GM18505 (cell line): ENCODE results near the gene TMEM30A.

ENCODE experiments used
- ATAC-seq: cut with Tn5 transposase; IDR thresholded peaks from one replicate; pipeline ENCODE4 v1.9.1; 2021; ENCODE audit not compliant: unreplicated experiment
- POLR2A ChIP-seq: IDR thresholded peaks from 4 replicates; pipeline ENCODE4 v1.6.1; 2011; ENCODE audit warnings: borderline replicate concordance; ENCODE audit not compliant: insufficient read depth, insufficient read length; ENCODE audit errors: extremely low read depth

Gene TMEM30A

DNA sequence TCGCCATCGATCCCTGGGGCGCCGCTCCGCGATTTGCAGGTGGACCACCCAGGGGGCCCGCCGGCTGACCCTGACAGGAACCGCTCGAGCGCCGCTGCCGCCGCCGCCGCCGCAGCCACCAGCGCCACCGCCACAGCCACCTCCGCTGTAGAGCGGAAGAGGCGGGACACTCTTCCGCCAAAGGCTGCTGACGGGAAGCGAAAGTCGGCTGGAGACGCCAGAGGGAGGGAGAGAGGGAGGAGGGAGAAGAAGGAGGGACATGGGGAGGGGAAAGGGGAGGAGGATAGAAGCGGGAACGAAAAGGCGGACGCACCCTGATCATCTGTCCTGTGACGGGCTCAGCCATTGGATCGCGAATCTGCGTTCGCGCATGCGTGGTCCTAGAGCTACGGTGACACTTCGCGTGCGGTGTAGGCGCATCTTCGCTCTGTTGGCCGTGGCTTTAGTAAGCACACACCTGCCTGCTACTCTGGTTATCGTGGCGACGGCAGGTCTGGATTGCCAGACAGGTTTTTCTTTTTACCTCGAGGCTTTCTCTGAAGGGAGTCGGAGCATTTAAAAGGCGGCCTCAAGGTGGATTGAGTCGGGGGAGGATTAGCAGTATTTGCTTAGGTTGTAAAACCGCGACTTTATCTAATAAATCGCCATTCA is at the start of gene TMEM30A:
Gene TMEM30A (minus strand): TSS at position 161 of the 651 bp plus-strand sequence. CDS start 154 bp downstream, at position 7.
- TF ChIP-seq POLR2A, result peak; percentile 98
- ATAC-seq, result peak; percentile 96

DNA sequence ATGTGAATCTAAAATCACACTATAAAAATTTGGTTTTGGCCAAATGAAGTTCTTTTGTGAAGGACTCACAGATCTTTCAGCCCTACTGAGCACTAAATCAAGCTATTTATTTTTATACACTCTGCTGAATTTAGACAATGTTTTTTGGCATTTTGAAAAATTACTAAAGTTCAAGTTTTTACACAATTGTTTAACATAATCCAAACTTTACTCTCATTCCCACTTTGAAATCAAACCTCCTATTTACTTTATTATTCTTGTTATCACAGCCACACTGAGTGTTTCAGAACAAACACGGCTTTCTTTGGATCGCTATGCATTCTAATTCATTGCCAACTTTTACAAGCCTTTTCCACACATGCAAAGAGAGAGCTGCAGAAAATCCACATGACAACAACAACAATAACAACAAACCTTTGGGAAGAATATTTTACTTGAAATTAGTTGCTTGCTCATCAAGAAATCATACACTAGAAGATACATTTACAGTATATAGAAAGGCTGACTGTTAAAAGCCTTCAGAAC is 49.1 kb upstream of the TMEM30A start:
- ATAC-seq, result no peak
- TF ChIP-seq POLR2A, result no peak

DNA sequence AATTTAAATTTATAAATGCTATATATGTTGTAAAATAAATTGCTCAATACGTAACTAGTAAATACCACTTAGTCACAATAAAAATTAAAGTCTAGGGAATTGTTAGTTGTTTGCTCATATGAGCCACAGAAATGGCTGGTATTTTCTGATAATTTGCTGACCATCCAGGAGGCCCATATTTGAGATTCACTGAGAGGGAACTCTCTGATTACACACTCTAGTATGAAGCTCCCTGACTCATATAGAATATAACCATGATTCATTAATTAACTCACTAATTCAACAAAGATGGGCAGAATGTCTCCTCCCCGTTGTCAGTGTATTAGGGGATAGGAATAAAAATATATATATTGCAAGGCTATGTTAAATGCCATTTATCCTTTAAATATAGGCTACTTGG is 46.6 kb upstream of the TMEM30A start:
- no peak for ATAC-seq

DNA sequence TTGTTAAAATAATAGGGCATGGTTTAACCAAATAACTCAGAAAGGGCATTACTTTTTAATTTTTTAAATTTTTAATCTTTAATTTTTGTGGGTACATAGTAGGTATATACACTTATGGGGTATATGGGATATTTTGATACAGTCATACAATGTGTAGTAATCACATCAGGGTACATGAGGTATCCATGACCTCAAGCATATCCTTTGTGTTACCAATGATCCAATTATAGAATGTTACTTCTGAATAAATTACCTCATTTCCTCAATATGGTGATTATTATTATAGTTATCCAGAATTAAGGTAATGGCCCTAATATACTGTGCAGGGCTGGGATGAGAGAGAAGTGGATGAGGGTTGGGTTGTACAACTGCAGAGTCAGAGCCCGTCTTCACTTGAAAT is 45.1 kb upstream of the TMEM30A start:
- TF ChIP-seq POLR2A, result no peak

More for the DNA sequence above, 46.6 kb upstream of the TMEM30A start:
- TF ChIP-seq POLR2A, result no peak

DNA sequence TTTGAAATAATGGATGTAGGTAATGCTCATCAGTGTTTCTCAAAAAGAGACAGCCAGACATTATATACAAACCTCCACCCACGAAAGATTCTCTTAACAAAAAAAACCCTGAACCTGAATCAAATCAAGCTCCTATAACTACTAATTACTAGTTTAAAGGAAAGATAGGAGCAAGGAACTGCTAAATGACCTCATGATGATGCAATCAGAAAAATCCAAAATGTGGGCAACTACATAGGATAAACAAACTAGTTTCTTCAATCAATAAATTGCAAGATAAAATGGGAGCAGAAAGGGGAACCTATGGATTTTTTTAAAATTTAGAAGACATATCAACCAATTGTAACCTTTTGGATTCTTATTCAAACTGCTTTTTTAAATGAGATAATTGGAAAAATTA is 43.2 kb upstream of the TMEM30A start:
- ATAC-seq, result no peak
- no peak for TF ChIP-seq POLR2A

More for the DNA sequence above, 45.1 kb upstream of the TMEM30A start:
- no peak for ATAC-seq

DNA sequence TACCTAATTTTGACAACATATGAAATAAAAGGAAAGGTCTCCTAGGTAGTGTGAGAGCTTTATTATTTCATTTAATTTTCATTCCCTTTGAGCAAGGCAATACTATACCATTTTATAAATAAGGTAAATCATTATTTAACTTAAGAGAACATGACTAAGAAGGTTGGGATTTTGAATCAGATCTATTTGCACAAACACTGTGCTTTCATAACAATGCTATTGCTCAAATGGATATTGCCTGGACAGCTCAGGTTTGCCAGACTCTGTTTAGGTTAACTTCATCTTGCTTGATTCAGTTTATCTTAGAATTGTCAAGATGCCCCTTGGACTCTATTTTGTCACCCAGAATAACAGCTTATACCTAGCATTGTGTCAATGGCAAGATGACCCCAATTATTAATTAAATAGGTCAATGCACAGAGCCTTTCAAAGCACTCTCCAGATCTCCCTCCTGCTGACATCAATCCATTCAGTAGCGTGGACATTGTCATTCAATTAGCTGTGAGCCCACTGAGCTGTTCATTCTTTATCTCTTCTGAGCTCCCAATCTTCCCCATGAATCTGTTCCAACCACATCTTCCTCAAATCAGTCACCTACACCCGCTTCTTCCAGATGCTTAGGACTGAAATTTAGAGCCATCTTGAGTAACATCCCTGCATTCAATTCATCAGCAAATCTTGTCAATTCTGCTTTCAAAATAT is 42.1 kb upstream of the TMEM30A start:
- no peak for ATAC-seq
- TF ChIP-seq POLR2A, result no peak

DNA sequence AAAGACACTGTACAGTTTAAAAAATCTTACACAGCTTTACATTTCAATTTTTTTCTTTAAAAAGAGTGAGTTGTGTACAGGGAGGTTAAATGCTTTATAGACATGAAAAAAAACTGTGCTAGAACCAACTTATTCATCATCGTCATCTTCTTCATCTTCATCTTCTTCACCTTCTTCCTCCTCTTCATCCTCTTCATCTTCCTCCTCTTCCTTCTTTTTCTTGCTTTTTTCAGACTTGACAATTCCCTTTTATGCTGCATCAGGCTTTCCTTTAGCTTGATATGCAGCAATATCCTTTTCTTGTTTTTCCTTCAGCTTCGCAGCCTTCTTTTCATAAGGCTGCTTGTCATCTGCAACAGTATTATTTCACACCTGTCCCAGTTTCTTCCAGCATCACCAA is 34.3 kb upstream of the TMEM30A start:
- ATAC-seq, result no peak
- TF ChIP-seq POLR2A, result no peak

DNA sequence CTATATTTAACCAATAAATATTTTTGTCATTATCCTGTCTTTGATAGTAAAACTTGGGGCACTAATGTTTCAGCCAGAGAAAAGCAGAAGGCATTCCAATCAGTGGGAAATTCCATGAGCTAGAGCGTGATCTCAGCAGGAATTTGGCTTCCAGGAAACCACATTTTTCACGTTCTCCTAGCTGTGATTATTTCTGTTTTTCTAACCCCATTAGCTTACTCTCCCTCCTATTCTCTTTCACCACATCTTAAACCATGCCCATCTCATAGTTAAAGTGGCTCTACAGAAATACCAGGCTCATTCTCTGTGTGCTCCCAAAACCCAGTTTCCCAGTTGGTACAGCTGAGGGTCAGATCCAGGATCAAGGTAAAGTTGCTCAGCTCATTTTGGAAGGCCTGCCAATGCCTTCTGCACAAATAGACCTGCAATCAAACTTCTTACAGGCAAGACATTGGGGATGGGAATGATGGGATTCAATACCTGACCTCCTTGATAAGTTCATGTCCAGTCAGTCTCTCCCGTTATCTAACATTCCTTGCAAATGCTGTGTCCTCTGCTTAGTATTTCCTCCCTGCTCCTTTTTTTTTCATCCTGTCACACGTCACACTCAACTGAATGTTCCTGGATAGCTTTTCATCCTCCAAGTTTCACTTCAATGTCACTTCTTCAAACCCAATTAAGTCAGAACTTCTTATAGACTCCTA is 33.1 kb upstream of the TMEM30A start:
- TF ChIP-seq POLR2A, result no peak
- ATAC-seq, result no peak

DNA sequence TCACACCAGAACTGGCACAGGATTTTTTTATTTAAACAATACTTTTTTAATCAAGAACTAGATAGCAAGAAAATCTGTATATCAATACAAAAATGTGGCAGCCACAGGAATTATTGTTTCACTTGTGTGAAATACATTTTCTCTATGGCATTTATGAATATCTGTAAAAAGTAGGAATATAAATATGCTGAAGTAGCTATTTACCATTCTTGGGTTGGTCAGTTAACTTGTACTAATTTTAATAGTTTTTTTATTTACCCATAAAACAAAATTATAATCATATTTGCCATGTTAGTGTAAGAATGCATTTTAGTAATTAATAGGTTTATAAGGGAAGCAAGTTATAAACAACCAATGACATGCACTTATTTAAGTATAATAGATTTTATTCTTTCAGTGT is 31.4 kb upstream of the TMEM30A start:
- ATAC-seq, result no peak
- TF ChIP-seq POLR2A, result no peak

DNA sequence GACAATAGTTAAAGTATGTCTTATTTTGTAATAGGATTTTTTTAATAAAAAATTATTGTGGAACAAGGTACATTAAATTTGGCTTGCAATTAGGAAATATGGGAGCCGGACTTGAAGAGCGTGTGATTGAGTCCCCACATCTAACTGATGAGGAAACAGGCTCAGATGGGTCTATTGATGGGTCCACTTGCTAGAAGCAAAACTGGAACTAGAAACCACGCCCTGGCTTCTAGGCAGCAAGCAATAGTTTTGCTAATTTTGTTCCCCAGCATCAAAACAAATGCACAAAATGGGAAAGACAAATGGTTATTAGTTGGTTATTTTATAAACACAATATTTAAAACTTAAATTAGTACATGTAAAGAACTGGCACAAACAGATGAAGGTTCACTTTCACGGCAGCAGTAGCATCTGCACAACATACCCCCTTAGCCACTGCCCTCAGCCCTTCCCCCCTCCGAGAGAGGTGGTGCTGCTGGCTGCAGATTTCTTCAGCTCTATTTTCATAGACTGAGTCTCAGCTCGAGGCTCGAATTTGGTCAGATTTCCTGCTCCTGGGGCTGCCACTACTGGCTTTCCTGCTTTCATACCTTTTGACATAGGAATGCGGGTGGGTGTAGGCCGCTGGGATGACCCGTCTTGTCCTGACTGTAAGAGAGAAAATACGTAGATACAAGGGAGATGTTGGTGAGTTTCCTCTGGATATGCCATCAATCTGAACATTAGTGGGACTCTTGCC is 23.8 kb upstream of the TMEM30A start:
- no peak for ATAC-seq

DNA sequence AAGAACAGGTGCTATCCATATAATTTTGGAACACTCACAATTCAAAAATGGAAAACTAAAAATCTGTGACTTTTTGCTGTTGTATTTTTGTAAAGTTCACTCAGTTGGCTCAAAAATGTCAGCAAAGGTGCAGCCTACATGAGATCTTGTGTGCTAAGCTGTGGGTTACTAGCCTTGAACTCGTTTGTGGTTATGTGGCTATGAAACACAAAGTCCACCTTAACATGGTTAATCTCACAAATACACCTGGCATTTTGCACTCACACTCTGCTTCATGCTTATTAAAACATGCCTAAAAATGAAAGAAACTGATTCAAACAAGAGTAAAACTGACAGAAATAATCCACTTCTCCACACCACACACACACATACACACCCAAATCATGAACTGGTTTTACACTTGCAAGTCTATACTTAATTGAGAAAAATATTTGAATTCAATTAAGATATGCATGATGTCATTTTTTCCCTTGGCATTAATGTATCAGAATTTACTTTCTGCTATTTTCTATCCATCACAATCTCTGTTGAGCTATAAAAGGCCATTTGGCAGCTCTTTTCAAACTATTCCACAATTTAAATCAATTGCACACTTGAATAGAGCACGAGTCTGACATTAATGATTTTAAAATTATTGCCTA is 22.9 kb upstream of the TMEM30A start:
- TF ChIP-seq POLR2A, result no peak
- ATAC-seq, result no peak

More for the DNA sequence above, 23.8 kb upstream of the TMEM30A start:
- TF ChIP-seq POLR2A, result no peak

DNA sequence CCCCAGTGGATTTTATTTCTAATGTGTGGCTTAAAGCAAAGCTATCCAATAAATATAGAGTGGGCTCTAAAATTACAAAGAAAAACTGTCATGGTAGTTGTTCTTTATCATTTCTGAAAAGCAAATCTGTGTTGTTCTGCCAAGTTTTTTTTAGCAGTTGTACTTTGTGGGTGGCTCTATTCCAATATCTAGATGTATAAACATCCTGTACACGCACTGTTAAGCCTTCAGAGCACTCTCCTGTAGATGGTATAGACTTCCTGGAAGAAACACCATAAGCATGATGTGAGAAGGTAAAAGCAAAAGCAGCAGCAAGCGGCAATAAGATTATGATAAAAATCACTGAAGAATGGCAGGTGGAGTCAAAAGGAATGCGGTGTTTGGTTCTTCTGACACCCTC is 21.5 kb upstream of the TMEM30A start:
- no peak for TF ChIP-seq POLR2A
- ATAC-seq, result no peak
